ENCODE data around the gene SPRING1.
A peak's percentile ranks its signal among the peaks of the same experiment; 100 is the strongest.

The SPRING1 gene

GRCh38 chr12:116739381-116739887 is 1.6 kb upstream of the SPRING1 start:
- DNase-seq: no peak

DNA sequence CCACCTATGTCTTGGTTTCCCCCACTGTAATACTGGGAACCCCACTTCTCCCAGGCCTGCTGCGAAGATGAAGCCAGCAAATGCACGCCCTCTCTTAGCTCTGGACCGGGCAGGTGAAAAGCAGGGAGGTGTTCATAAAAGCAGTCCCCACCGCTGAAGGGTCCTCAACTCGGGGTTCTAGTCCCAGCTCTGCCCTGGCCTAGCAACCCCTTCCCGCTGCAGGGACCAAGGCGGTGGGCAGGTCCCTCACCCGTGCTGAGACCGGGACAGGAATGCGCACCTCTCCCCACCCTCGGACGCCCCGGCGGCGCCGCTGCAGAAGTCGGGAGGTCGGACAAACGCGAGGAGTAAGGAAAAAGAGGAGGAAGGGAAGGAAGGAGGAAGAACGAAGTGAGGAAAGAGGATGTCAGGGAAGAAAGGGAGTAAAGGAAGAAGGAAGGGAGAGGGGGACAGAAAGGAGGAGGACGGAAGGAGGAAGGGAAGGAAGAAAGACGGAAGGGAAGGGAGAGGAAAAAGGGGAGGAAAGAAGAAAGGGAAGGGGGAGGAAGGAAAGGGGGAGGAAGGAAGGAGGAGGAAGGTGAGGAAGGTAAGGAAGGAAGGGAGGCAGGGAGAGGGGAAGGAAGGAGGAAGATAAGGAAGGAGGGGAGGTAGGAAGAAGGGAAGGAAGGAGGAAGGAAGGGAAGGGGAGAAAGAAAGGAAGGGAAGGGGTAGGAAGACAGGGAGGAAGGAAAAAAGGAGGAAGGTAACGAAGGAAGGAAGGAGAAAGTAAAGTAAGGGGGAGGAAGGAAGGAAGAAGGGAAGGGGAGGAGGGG is 701 bp downstream of the SPRING1 start:
- DNase-seq: peak in 1 of 2 experiments; percentile 7

DNA sequence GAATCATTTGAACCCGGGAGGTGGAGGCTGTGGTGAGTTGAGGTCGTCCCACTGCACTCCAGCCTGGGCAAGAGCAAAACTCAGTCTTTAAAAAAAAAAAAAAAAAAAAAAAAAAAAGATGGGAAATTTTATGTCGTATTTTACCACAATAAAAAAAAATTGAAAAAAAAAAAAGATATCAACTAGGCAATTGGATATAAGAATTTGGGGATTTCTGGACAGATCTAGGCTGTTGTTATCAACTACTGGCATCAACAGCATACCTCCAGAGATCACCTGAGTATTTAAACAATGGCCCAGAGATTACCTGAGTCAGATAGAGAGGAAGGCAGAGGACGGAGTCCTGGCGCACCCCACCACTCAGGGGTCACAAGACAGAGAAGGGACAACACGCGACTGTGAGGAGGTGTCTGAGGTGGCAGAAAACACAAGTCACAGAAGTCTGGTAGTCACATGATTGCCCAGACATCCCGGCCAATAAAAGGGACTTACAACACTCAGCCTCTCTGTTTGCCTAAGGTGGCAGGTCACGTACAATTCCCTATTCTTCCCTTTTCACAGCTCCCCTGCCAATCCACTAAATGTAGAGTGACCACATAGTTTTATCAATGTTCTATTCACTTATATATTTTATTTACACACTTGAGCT is 1.8 kb downstream of the SPRING1 start:
- no peak for DNase-seq

GRCh38 chr12:116735084-116735483 is 2.8 kb downstream of the SPRING1 start:
- DNase-seq: no peak

DNA sequence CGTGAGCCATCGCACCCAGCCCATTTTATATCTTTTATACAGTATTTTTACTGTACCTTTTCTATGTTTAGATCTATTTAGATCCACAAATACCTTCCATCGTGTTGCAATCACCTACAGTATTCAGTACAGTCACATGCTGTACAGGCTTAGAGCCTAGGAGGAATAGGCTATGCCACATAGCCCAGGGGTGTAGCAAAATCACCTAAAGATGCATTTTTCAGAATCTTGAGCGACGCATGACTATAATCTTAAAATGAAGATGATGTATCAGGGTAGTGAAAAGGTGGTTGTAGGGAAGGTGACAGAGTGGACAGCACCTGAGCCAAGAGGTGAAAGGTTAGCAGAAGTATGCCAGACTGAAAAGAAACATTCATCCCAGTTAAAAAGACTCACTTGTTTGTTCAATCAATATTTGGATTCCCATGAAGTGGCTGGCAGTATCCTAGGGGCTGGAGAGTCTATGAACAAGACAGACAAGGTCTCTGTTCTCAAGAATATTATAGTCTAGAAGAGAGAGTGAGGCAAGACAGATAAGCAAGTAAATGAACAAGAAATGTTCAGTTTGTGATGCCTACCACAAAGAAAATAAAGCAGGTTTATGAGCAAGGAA is 3.6 kb downstream of the SPRING1 start:
- no peak for DNase-seq

DNA sequence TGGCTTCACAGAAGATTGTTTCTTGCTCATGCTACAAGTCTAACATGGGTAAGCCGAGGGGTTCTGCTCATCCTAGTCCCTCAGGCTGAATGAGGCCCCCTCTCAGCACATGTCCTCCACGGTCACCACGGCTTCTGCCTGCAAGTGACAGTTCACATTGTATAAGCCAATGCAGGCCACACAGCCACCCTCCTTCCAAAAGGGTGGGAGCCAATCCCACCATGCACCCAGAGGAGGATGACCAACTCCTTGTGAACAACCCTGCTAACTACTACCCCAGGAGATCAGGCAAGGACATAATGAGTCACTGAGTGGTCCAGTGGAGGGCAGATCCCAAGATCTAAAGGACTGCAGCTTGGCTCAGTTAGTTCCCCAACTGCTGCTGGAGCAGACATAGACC is 6.1 kb downstream of the SPRING1 start:
- no peak for DNase-seq

- no peak for DNase-seq
Observed at GRCh38 chr12:116727891-116728290, 10.0 kb downstream of the SPRING1 start.

GRCh38 chr12:116727261-116727660 is 10.6 kb downstream of the SPRING1 start:
- no peak for DNase-seq

DNA sequence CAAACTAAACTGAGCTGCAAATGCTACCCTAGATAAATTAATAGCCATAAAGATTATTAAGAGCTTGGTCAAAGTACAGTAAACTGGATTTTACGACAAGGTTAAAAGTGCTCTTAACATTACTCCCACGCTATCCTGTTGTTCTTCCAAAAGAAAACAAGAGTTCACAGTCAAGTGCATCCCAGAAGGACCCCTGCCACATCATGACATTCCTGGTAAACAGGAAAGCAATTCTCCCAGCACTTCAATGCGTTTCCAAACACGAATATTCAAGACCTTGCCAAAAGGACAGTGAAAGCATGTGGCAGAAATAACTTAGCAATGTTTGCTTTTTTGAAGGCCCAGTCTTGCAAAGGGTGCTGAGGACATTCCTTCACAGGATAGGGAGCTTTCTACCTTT is 11.2 kb downstream of the SPRING1 start:
- no peak for DNase-seq

GRCh38 chr12:116722245-116722644 is 15.6 kb downstream of the SPRING1 start:
- DNase-seq: no peak

DNA sequence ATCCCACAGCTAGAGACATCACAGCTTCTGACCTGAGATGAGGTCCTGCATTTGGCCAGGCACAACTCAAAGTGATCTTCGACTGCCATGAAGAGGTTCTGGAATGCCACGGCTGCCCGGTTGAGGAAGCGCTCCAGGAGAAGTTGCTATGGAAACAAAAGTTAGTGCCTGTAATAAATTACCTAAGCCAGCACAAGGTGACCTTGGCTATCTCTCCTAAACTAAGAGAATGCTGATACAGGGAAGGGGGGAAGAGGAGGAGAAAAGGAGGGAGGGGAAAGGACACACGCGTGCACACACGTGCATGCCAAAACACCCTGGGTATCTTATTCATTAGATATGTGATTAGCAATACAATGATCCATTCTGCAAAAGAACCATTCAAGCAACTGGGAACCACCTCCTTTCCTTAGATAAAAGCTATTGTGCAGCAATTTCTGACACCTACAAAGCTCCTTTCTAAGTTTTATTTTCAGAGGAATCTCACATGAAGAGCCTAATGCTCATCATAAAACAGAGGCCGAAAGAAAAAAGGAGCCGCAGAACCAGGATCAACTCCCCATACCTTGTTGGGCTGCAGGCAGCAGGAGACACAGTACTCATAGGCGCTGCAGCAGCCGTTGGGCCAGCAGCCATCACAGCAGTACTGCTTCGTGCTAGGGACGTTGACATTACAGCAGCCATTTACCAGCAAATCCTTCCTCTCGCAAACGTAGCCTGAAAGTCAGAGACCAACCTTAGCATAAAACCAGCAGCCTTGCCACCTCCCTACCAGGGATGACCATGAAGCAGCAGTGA is 17.9 kb downstream of the SPRING1 start:
- DNase-seq: no peak

- no peak for DNase-seq
Observed at GRCh38 chr12:116718655-116719454, 19.0 kb downstream of the SPRING1 start.

GRCh38 chr12:116717466-116718437 is 20.1 kb downstream of the SPRING1 start:
- no peak for DNase-seq

DNA sequence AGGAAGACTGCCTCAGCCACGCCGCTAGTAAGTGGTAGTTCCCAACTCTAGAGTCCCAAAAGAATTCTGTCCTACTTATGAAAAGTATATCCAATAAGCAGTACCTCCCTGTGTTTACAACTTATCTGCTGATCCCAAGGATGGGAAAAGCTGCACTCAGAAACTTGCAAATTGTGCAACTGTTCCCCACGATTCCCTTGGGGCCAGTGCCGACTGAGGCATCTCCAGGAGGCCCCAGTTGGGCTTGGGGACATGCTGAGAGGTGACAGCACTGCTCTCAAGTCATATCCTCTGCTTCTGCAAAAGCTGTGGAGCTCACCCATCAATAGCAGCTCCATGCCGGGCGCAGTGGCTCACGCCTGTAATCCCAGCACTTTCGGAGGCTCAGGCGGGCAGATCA is 23.7 kb downstream of the SPRING1 start:
- DNase-seq: no peak

DNA sequence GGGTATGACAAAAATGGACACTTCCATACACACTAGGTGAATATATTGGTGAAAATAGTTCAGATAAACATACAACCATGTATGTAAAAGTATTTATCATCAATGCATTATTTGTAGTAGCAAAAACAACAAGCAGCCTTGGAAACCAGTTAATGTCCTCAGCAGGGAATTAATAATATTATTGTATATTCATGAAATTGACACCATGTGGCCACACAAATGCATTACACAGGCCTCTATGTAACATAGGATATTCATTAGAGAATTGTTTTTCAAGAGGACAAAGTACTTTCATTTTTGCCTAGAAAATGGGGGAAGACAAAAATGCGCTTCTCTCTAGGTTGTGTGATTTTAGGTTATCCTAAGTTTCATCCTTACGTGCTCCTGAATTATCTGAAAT is 24.3 kb downstream of the SPRING1 start:
- no peak for DNase-seq

- DNase-seq: no peak
Observed at GRCh38 chr12:116712458-116713303, 25.2 kb downstream of the SPRING1 start.

- no peak for DNase-seq
Observed at GRCh38 chr12:116710370-116711150, 27.3 kb downstream of the SPRING1 start.

DNA sequence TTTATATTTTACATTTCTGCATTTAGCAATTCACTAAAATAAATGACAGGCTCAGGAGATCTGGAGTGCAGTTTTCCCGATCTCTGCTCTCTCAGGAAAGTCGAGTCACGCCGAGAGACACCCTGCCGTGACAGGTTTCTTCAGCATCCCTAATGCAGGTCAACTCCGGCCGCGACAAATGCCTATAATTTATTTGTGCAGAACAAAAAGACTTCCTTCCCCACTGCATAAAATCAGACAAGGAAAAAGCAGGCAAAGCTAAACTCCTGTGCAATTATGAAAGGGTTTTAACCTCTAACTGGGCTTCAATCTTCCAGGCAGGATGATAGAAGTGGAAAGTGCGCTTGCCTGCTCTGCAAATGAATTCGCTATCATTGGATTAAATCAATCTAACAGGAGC is 28.1 kb downstream of the SPRING1 start:
- no peak for DNase-seq
